C4-2B (cell line): Measurements from ENCODE around the gene GGCX.

Source experiments
- ZFX ChIP-seq: fragments of 450-650 bp; IDR thresholded peaks from 2 replicates; pipeline ENCODE4 v1.6.1; 2017
- TF ChIP-seq, protein P1 (sequence below): fragments of 450-650 bp; conservative IDR thresholded peaks from 2 replicates; pipeline ENCODE4 v1.5.1; 2017; ENCODE audit warnings: mild to moderate bottlenecking

DNA sequence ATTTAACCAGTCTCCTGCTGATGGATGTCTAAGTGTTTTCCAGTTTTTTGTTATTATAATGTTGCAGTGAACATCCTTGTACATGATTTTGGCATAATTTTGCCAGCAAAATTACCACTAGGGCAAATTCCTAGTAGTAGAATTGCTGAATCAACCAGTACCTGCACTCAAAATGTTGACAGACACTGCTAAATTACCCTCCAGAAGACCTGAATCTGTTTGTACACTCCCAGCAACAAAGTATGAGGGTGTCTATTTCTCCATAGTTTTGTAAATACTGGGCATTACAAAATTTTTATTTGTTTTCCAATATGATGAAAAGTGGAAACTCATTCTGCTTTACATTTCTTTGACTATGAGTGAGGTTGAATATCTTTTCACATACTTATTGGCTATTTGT, 33.5 kb downstream of the GGCX start:
- TF ChIP-seq, protein P1, sequence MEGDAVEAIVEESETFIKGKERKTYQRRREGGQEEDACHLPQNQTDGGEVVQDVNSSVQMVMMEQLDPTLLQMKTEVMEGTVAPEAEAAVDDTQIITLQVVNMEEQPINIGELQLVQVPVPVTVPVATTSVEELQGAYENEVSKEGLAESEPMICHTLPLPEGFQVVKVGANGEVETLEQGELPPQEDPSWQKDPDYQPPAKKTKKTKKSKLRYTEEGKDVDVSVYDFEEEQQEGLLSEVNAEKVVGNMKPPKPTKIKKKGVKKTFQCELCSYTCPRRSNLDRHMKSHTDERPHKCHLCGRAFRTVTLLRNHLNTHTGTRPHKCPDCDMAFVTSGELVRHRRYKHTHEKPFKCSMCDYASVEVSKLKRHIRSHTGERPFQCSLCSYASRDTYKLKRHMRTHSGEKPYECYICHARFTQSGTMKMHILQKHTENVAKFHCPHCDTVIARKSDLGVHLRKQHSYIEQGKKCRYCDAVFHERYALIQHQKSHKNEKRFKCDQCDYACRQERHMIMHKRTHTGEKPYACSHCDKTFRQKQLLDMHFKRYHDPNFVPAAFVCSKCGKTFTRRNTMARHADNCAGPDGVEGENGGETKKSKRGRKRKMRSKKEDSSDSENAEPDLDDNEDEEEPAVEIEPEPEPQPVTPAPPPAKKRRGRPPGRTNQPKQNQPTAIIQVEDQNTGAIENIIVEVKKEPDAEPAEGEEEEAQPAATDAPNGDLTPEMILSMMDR, result no peak
- no peak for TF ChIP-seq ZFX
